Stomach (tissue), 9 donors: ENCODE measurements around the gene AMD1. TPM values are rescaled to one million over a fixed set of nuclear protein-coding genes. Genes with fewer than 3 reads are reported as not detected.
"Not testable (repeated sequence)": the region's sequence is repeated elsewhere in the genome, so short reads cannot be mapped to it uniquely, and the experiment has no call there.

Source experiments
- DNase-seq, 2 donors: peaks; one replicate each; pipeline versions ENCODE4 v3.0.0 to v3.0.0-alpha.2; 2013 to 2019
- H3K27ac ChIP-seq, 5 donors: fragments of 200-600 bp in 4 of 5; sonication (generic) in 4 of 5; one replicate each; pipeline ENCODE4 v1.5.1; 2013 to 2019; ENCODE audit warnings: mild to moderate bottlenecking in 1 of 5, moderate library complexity in 1 of 5
- H3K27me3 ChIP-seq, 3 donors: fragments of 200-600 bp; sonication (generic); one replicate each; pipeline ENCODE4 v1.5.1; 2017 to 2019; ENCODE audit warnings: mixed run types in 1 of 3
- H3K36me3 ChIP-seq, 4 donors: fragments of 200-600 bp; sonication (generic); 1 replicate in 3 of 4; 2 replicates in 1 of 4; pipeline ENCODE4 v1.5.1; 2016 to 2019
- H3K4me1 ChIP-seq, 4 donors: fragments of 200-600 bp; sonication (generic); one replicate each; pipeline ENCODE4 v1.5.1; 2016 to 2019
- H3K4me3 ChIP-seq, 4 donors: fragments of 200-600 bp; sonication (generic) in 3 of 4; one replicate each; pipeline ENCODE4 v1.5.1; 2016 to 2019; ENCODE audit warnings: mild to moderate bottlenecking in 1 of 4
- H3K9me3 ChIP-seq, 4 donors: fragments of 200-600 bp; sonication (generic); one replicate each; pipeline ENCODE4 v1.5.1; 2016 to 2019
- EP300 ChIP-seq: sonication (generic); formaldehyde crosslinking; IDR thresholded peaks from one replicate; pipeline ENCODE4 v1.6.1; 2017; ENCODE audit warnings: antibody characterized with exemption
- POLR2A ChIP-seq, 4 donors: fragments of 450-650 bp; IDR thresholded peaks; one replicate each; pipeline ENCODE4 v1.6.1; 2016; ENCODE audit warnings: antibody characterized with exemption in 4 of 4, control low read depth in 2 of 4, mild to moderate bottlenecking in 1 of 4, moderate library complexity in 1 of 4
- POLR2AphosphoS5 ChIP-seq, 3 donors: sonication (generic); formaldehyde crosslinking; IDR thresholded peaks; one replicate each; pipeline ENCODE4 v1.6.1; 2016; ENCODE audit warnings: antibody characterized with exemption in 3 of 3
- WGBS, 5 donors: extraction: QIAGEN DNeasy Blood & Tissue Kit in 3 of 5; methylation state at CpG; one replicate each; pipeline versions ENCODE4 v1.1.5 to v1.1.7; 2013 to 2018; 5-methylcytosine and 5-hydroxymethylcytosine counted together
- intact Hi-C: fragments of 100-400 bp; cut with DNase I; formaldehyde crosslinking; loops from one replicate; pipeline ENCODE4 v1.15.1; 2023; ENCODE audit warnings: low total_unique reads
- polyA plus RNA-seq, 3 donors: library from polyadenylated mRNA; stranded (reverse); fragments of 200-250 nt; gene quantifications; one replicate each; pipeline ENCODE4 v1.2.3, GENCODE V29; 2013
- total RNA-seq, 5 donors: library from RNA; depleted of rRNA; stranded (reverse); fragments of >200 nt; gene quantifications; one replicate each; pipeline versions ENCODE4 v1.1.0 to v1.2.3, GENCODE V29; 2014 to 2016
- TF ChIP-seq, protein P1 (sequence below), 7 experiments: fragments of 450-650 bp in 4 of 7; fragments of 200-600 bp in 3 of 7; sonication (generic) in 3 of 7; IDR thresholded peaks; one replicate each; pipeline ENCODE4 v1.5.1; 2016 to 2019; ENCODE audit warnings: antibody characterized with exemption in 7 of 7, control low read depth in 2 of 7, mild to moderate bottlenecking in 1 of 7
- donor health status: healthy with polysubstance abuse.
- donor health status: Bipolar disorder and iron deficiency.
- donor health status: healthy.

The AMD1 gene
- total and polyA plus RNA-seq, 8 donors, result 8.4 to 179 (median 50.4) TPM

DNA sequence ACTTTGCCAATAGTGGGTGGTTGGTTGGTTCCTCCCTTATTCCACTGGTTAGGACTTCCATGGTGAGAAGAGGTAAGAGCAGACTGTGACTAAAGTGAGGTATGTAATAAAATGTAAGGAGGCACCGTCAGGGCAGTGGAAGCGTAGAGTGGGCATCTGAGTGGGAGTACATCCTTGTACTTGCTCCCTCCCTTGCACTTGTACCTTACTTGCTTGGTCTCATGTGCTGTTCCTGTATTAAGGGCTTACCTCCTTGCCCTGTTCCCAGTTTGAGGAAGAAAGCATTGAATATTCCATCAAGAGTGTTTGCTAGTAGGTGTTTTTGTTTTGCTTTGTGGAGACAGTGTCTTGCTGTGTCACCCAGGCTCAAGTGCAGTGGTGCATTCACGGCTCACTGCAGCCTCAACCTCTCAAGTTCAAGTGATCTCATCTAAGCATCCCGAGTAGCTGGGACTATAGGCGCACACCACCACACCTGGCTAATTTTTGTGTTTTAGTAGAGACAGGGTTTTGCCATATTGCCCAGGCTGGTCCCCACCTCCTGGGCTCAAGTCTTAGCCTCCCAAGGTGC is 25.5 kb downstream of the AMD1 start:
- 92 to 98% (median 95%) methylated on average over 5 of the region's 5 CpGs for WGBS, 5 donors
- peaks cover 7 to 49% (median 43%) of the 10 kb centered on the region in 4 donors for H3K36me3 ChIP-seq
- no peak overlapping the region for H3K4me3 ChIP-seq
- H3K27ac ChIP-seq, result no peak overlapping the region
- H3K27me3 ChIP-seq, result no peaks in the 10 kb centered on the region
- DNase-seq, result no peak
- peaks cover 8 to 17% (median 13%) of the 10 kb centered on the region in 4 donors for H3K9me3 ChIP-seq
- intact Hi-C loops, result no loop called here
- H3K4me1 ChIP-seq, result no peaks in the 10 kb centered on the region
- TF ChIP-seq EP300 (no peak), POLR2A (IDR thresholded peaks at IDR 0.05) (no peak), POLR2AphosphoS5 (IDR thresholded peaks at IDR 0.05) (no peak)
- TF ChIP-seq, protein P1, sequence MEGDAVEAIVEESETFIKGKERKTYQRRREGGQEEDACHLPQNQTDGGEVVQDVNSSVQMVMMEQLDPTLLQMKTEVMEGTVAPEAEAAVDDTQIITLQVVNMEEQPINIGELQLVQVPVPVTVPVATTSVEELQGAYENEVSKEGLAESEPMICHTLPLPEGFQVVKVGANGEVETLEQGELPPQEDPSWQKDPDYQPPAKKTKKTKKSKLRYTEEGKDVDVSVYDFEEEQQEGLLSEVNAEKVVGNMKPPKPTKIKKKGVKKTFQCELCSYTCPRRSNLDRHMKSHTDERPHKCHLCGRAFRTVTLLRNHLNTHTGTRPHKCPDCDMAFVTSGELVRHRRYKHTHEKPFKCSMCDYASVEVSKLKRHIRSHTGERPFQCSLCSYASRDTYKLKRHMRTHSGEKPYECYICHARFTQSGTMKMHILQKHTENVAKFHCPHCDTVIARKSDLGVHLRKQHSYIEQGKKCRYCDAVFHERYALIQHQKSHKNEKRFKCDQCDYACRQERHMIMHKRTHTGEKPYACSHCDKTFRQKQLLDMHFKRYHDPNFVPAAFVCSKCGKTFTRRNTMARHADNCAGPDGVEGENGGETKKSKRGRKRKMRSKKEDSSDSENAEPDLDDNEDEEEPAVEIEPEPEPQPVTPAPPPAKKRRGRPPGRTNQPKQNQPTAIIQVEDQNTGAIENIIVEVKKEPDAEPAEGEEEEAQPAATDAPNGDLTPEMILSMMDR (IDR thresholded peaks at IDR 0.05), result no peak

GRCh38 chr6:110901601-110902000 is 27.0 kb downstream of the AMD1 start:
- Histone ChIP-seq H3K9me3 (peaks cover 8 to 29% (median 19%) of the 10 kb centered on the region in 4 donors), H3K36me3 (peaks cover 2 to 34% (median 29%) of the 10 kb centered on the region in 4 donors)
- 82 to 96% (median 91%) methylated on average over 8 of the region's 8 CpGs for WGBS, 5 donors
- H3K27me3 ChIP-seq, intact Hi-C loops, H3K27ac ChIP-seq, DNase-seq, H3K4me1 ChIP-seq, H3K4me3 ChIP-seq: not testable (repeated sequence)

- Histone ChIP-seq H3K36me3 (peaks cover 0 to 30% (median 24%) of the 10 kb centered on the region in 4 donors), H3K9me3 (peaks cover 8 to 34% (median 19%) of the 10 kb centered on the region in 4 donors), H3K4me3 (no peak overlapping the region), H3K27me3 (no peaks in the 10 kb centered on the region), H3K4me1 (no peaks in the 10 kb centered on the region), H3K27ac (no peak overlapping the region)
- TF ChIP-seq POLR2AphosphoS5 (IDR thresholded peaks at IDR 0.05), result no peak
- TF ChIP-seq POLR2A (IDR thresholded peaks at IDR 0.05), result no peak
- TF ChIP-seq EP300, result no peak
- TF ChIP-seq, protein P1 (IDR thresholded peaks at IDR 0.05), result no peak
- no peak for DNase-seq
- intact Hi-C loops, result no loop called here
- WGBS, 5 donors, result 93 to 97% (median 94%) methylated on average over 8 of the region's 8 CpGs
Observed at GRCh38 chr6:110902091-110902490, 27.5 kb downstream of the AMD1 start.

GRCh38 chr6:110906273-110906672 is 31.7 kb downstream of the AMD1 start:
- DNase-seq, H3K4me3 ChIP-seq, H3K4me1 ChIP-seq, H3K27ac ChIP-seq, H3K36me3 ChIP-seq, H3K27me3 ChIP-seq, intact Hi-C loops: not testable (repeated sequence)
- WGBS, 5 donors, result 85 to 100% (median 97%) methylated on average over 1 to 2 of the region's 2 CpGs; no CpG with 5 or more reads in 1 of the 5 donors
- H3K9me3 ChIP-seq, result peaks cover 11 to 62% (median 26%) of the 10 kb centered on the region in 4 donors

DNA sequence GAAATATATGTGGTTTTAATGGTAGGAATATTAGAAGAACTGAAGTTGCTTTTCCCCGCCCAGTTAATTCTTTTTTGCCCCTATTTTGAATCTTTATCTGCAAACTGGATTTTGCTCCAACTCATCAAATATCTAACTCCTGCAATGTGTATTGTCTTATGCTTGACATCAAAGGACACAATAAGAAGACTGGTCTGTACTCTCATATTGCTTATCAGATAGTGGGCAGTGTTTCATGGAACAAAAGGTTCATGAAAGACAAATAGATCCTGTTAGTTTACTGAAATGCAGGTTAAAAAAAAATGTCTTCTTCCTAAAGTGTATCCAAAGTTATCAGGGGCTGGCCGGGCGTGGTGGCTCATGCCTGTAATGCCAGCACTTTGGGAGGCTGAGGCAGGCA is 56.2 kb downstream of the AMD1 start:
- intact Hi-C loops, result no loop called here
- Histone ChIP-seq H3K9me3 (no peaks in the 10 kb centered on the region), H3K36me3 (no peaks in the 10 kb centered on the region), H3K27ac (no peak overlapping the region), H3K27me3 (no peaks in the 10 kb centered on the region), H3K4me3 (no peak overlapping the region), H3K4me1 (no peaks in the 10 kb centered on the region)
- no peak for DNase-seq
- TF ChIP-seq, protein P1 (IDR thresholded peaks at IDR 0.05), result no peak
- TF ChIP-seq EP300, result no peak
- TF ChIP-seq POLR2A (IDR thresholded peaks at IDR 0.05), result no peak
- TF ChIP-seq POLR2AphosphoS5 (IDR thresholded peaks at IDR 0.05), result no peak
- WGBS, 5 donors, result 65 to 82% (median 74%) methylated on average over 3 of the region's 3 CpGs
